HG03520 (cell line): ENCODE data around the gene TRPC3.
A peak's percentile ranks its signal among the peaks of the same experiment; 100 is the strongest.

Source experiments
- ATAC-seq: cut with Tn5 transposase; IDR thresholded peaks from one replicate; pipeline ENCODE4 v1.9.1; 2021; ENCODE audit warnings: mild to moderate bottlenecking, moderate library complexity; ENCODE audit not compliant: unreplicated experiment

The TRPC3 gene

DNA sequence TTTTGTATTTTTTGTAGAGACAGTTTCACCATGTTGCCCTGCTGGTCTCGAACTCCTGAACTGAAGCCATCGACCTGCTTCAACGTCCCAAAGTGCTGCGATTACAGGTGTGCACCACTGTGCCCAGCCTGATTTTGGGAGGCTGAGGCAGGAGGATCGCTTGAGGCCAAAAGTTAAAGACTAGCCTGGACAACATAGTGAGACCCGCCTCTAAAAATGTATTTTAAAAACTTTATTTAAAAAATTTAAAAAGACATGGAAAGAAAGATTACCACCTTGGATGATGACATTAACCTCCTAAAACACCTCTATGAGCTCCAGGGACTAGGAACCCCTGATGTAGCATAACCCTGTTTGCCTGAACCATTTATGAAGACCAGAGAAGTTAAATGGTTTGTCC, 75.8 kb downstream of the TRPC3 start:
- ATAC-seq, result no peak

DNA sequence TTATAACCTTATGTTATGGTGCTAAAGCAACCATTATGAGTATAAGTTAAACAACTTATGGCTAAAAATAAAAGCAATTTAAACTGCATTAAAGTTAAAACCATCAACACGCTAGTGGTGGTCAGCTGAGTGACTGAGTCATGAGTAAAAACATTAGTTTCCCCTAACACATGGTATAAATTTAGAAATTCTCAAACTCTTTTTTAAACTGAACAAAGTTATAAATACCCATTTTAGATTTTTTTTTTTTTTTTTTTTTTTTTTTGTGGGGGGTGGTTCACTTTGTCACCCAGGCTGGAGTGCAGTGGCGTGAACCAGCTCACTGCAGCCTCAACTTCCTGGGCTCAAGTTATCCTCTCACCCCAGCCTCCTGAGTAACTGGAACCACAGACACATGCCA, 76.2 kb downstream of the TRPC3 start:
- ATAC-seq, result no peak

DNA sequence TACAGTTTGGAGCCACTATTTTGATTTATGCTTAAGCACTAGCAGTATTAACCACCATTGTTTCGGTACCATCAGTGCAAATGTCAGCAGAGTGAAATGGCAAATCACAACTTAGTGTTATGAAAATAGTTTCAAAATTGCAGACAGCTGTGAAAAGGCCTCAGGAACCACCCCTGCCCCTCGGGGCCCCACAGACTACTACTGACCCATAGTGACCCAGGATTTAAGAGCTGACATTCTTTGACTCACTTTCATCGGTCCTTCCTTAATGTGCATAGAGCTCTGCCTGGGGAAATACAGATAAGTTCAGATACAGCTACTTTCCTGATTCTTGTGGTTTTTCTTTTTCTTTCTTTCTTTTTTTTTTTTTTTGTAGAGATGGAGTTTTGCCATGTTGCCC, 78.3 kb downstream of the TRPC3 start:
- ATAC-seq, result no peak

DNA sequence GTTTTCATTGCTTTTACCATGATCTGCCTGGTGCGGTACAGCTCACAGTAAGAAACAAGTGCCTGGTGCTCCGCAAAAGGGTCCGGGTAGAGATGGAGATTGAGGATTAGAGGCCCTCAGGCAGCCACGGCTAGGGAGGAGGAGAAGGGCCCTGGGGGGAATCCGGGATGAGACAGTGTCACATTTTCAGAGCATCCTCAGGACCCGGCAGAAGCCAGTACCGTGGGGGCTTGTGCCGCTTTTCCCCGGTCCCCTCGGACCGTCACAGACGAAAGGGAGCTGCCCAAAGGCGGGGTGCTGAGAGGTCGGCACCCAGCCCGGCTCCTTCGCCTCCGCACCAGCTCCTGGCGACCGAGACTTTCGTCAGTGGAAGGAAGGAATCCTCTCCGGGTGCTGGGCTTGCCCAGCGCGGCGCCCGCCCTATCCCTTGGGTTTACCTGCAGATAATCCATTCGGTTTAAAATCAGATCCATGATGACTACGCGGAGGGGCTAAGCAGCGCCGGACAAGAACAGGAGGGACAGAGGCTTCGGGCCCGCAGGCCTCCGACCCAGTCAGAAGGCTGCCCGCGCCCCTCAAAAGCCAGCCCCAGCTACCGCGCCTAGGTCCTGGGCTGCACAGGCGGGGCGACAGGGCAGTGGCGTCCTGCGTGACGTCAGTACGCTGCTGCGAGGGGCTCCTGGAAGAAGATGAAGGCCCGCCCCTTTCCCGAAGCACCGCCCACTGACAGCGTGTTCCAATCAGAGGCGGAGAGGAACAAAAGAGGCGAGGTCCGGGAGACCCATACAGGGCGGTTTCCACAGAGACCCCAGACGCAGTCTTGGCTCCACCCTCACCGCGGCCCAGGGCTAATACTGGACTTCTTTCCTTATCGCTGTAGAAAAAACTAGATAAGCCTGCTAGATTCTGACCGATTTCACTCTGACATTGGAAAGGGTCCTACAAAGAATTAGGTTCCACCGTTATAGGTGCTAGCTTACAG, 81.7 kb downstream of the TRPC3 start, which contains the start of gene BBS7:
Gene BBS7 (minus strand): TSS at position 634 of the 982 bp plus-strand sequence. CDS start 161 bp downstream, at position 473.
- ATAC-seq, result peak; percentile 98

DNA sequence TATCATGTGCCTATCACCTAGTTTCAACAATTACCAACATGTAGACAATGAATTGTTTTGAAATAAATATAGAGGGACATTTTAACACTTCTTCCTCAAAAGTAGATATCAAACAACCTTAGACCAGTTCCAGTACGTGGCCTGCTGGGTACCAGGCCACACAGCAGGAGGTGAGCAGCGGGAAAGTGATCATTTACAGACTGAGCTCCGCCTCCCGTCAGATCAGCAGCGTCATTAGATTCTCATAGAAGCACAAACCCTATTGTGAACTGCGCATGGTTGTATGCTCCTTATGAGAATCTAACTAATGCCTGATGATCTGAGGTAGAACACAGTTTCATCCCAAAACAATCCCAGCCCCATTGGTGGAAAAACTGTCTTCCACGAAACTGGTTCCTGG, 88.1 kb downstream of the TRPC3 start:
- ATAC-seq, result no peak

DNA sequence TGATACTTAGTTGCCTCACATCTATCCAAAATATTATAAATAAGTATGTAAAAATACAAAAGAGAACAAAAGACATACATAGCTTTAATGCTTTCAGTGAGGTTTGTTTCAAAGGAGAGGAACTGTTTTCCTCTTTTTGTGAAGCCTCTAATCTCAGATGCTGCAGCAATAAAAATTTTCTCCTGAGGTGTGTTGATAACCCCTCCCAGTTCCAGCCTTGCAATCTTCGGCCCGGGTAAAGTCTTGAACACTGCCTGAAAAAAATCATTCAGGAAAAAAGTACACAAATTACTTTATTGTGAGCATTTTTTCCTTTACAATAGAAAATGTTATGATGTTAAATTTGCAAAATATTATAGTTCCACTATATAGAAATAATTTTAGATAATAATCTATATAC, 90.4 kb downstream of the TRPC3 start:
- ATAC-seq, result no peak

DNA sequence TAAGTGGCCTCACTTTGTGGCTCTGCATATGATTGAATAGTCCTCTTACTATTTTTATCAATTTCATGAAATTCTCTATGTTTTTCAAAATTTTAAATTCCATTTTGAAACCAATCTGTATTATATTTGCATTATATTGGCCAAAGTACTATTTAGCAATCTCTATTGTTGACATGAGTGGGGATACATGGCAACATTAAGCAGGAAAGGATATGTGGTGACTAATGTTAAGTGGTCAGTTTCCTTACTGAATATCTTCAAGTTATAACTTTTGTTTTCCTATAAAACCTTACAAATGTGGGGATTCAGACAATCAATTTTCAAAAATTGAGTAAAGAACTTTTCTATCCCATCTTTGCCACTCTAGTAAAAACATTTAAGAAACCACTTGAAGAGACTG, 91.7 kb downstream of the TRPC3 start:
- no peak for ATAC-seq

DNA sequence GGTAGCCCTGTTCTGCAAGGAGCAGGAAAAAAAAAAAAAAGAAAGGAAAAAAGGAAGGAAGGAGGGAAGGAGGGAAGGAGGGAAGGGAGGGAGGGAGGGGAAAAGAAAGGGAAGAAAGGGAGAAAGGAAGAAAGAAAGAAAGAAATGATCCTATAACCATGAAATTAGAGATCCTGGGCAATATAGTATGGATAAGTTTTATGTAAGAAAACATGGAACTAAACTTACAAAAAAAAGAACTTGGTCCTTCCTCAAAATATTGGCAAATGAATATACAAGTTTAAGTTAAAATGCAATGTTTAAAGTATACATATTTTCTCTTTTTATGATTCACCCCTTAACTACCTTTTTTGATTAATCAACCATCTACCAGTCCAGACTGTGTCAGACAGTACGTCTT, 100.5 kb downstream of the TRPC3 start:
- ATAC-seq, result no peak

DNA sequence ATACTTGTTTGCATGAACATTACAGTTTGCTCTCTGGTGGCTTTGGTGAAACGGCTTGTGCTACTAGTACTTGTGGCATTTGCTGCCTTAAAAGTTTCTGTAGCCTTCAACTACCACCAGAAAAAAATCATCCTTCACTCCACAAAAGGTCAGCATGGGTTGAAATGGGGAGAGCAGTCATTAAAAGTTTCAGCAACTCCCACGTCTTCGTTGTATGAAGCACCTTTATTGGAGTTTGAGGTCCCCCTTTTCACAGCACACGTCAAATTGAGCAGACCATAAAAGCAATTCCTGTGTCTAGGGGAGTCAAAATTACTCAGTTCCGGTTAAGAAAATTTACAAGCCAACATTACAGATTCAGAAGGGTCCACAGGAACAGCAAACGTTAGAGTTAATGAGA, 105.2 kb downstream of the TRPC3 start:
- no peak for ATAC-seq

DNA sequence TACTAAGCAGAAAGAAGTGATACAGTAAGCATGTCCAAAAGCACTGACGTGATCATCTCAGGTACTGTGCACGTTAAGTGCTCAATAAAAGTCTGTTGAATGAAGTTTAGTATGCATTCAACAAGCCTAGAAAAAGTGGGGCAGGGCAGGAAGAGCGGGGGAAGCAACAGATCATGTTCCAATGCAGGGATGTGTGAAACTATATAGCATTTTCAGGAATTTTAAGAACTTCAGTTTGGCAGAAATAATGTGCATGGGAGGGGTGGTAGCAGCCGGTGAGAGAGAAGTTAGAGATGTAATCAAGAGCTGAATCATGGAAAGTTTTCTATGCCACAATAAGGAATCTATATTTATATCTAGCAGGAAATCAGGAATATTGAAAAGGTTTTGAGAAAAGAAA, 109.0 kb downstream of the TRPC3 start:
- no peak for ATAC-seq

DNA sequence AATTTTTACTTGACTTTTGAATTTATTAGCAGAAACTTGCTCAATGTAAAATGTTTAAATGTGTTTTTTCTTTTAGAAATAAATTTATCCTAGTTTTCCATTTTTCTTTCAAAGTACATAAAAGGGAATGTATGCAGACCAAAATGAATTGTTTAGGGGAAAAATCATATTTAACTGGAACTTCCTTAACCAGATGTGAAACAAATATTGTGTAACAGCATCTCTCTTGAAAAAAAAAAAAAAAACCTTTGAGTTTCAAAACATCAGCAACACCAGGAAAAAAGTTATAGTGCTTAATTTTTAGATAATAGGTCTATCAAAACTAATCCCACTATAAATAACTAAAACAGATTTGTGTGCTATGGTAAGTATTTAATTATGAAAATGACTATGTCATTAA, 113.7 kb downstream of the TRPC3 start:
- no peak for ATAC-seq

DNA sequence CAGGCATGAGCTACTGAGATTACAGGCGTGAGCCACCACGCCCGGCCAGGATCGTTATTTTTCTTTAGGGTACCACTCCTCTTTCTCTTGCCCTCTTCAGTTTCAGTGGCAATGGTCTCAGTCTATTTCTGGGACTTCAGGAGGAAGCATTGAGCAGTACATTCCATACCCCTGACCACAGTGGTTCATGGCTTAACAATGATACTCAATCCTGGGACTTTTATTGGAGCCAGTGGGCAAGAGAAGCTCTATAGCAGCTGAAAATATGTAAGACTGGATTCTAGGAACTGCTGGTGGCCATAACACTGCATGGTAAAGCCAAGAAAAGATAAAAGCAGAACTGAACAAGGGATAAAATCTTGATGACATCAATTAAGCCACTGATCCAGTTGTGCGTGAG, 122.3 kb downstream of the TRPC3 start:
- no peak for ATAC-seq
